GM19467 (cell line): ENCODE data around the gene GPAT2.
"Not testable (repeated sequence)": the region's sequence is repeated elsewhere in the genome, so short reads cannot be mapped to it uniquely, and the experiment has no call there.

Experiments used
- ATAC-seq: cut with Tn5 transposase; IDR thresholded peaks from one replicate; pipeline ENCODE4 v1.9.1; 2021; ENCODE audit warnings: mild to moderate bottlenecking, moderate library complexity; ENCODE audit not compliant: unreplicated experiment

GPAT2 gene

DNA sequence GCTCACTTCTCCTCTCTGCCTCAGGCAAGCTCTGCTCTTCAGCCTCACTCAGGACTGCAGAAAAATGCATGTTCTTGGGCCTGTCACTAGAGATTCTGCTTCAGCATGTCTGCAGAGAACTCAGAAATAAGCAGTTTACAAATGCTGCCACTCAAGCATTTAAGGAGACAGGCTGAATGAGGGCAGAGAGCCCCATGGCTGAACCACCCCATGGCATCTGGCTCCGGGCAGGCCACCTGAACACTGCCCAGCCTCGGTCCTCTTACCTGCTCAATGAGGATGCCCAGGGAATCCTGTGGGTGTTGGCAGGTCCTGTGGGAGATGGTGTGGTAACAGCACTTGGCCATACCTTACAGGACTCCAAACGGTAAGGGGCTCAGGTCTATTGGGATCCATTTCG, 31.2 kb upstream of the GPAT2 start:
- ATAC-seq: not testable (repeated sequence)

DNA sequence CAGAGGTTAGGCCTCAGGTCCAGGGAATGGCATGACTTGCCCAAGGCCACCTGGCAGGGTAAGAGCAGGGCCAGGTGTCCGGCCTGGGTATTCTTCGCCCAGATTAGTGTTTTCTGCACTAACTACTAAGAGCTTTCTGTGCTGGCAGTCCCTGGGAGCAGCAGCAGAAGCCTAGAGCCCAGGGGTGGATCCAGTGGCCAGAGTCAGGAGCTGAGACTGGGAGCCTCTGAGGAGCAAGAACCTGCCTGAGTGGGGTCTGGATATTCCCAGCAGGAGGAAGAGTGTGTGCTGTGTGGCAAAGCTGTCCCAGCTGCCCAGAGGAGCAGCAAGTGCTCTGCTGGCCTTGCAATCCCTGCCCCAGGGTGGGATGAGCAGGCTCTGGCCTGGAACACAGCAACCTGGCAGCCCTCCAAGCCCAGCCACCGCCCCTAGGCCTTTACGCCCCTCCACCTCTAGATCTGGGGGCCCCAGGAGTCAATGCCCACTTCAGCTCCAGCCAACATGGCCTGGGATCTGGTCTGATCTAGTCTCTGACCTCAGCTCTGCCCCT, 30.7 kb upstream of the GPAT2 start:
- ATAC-seq: no peak

DNA sequence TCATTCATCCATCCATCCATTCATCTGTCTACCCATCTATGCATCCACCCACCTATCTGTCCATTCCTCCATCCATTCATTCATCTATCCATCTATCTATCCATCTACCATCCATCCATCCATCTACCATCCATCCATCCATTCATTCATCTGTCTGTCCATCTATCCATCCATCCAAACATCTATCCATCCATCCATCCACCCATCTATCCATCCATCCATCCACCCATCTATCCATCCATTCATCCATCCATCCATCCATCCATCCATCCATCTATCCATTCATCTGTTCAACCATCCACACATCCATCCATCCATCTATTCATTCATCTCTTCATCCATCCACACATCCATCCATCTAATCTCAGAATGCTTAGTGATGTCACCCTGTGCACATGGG, 30.0 kb upstream of the GPAT2 start:
- not testable (repeated sequence) for ATAC-seq

DNA sequence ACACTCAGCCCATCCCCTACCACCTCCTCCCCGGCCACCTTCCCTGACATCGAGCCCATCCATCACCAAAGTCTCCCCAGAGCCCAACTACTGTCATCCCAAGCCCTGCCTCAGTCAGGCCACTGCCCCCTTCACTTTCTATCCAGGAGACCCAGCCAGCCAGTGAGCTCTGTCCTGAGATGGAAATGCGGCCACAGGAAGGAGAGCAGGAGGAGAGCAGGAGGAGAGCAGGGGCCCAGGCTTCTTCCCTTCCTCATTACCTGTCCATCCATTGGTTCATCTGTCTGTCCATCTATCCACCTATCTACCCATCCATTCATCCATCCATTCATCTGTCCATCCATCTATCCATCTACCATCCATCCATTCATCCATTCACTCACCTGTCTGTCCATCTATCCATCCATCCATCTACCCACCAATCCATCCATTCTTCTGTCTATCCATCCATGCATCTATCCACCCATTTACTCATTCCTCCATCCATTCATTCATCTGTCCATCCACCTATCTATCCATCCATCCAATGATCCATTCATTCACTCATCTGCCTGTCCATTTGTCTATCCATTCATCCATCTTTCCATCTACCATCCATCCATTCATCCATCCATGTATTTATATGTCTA, 29.4 kb upstream of the GPAT2 start:
- not testable (repeated sequence) for ATAC-seq

GRCh38 chr2:96063116-96063899, 28.6 kb upstream of the GPAT2 start:
- ATAC-seq: not testable (repeated sequence)

DNA sequence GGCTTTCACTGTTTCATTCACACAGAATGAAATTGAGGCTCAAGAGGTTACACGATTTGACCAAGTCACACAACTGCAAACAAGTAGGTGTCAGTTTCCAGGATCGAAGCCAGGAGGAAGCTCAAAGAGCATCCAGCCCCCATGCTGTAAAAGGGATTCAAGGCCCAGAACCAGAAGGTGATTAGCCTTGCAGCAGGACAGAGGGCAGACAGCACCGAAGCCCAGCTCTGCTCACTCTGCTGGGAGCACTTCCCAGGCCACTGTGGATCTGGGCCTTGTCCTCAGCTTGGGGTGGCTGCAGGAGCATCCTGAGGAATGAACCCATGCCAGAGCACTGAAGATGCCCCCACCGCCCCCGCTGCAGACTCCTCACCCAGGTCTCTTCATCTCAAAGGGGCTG, 27.8 kb upstream of the GPAT2 start:
- not testable (repeated sequence) for ATAC-seq

DNA sequence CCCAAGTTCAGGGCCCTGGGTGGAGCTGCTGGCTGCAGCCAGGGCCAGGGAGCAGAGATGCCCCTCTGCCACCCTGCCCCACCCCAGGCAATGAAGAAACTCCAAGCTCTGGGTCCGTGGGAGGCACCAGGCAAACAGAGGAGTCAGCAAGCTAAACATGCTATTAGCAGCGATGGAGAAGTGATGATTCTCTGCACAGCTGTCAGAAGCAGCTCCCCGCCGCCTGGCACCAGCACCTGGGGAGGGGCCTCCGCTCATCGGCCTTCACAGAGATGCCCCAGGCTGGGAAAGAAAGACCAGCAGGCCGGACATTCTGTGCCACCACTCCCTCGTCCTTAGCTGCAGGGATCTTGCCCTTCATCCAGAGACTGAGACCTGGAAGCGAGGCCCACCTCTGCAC, 27.2 kb upstream of the GPAT2 start:
- ATAC-seq: not testable (repeated sequence)

DNA sequence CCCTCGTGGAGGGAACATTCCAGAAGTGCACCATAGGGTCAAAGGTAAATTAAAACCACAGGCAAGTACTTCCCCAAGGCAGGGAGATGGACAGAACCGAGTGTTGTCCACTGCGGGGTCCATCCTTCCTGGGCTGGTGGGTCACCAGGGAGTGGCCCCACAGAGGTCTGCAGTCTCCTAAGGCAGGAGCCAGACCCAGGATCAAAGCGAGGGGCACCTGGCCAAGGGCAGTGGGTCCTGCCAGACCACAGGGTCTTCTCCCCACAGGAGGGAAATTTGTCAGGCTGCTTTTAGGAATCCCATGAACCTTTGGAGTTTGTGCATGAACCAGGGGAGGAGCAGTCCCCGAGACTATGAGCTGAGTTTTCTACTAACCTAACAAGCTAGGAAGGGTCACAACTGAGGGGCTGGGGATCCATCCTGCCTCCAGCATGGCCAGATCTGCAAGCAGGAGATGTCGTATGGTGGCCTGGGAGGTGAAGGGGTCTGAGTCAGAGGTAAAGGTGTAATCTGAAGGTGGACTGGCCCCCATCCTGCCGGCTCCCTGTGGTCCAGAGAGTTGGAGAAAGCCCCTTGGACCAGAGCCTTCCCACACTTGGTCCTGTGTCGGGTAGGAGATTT, 26.6 kb upstream of the GPAT2 start:
- not testable (repeated sequence) for ATAC-seq

DNA sequence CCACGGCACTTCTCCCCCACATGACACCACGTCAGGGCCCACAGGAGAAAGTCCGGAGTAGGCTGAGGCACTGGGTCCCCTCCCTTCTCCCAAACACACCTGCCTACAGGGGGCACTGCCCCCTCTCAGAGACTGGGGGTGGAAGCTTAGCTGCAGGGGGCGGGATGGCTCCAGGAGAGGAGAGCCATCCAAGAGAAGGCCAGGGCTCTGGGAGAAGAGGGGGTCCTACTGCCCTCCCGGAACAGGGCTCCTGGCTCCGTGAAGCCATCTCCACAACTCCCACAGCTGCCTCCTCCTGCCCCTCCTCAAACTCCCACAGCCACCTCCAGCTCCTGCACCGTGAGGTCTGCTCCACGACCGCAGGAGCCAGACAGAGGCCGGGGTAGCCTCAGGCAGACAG, 25.6 kb upstream of the GPAT2 start:
- ATAC-seq: not testable (repeated sequence)

- not testable (repeated sequence) for ATAC-seq
Observed at GRCh38 chr2:96059443-96059842, 24.7 kb upstream of the GPAT2 start.

DNA sequence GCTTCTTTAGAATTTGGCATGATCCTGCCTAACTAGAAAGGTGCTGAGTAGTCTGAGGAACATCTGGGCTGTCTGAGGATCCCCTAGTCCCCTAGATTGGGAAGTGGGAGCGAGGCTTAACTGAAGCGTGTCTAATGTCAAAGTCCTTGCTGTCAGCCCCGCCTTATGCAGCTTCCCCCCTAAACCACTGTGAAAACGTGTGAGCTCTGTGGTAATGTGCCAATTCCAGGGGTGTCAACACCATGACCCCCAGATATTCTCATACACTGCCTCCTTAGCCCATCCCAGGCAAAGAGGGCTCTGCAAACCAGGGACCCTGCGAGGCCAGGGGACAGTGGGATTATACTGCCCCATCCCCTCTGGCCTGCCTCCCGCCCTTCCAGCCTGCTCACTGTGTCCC, 21.1 kb upstream of the GPAT2 start:
- not testable (repeated sequence) for ATAC-seq

GRCh38 chr2:96054537-96054936, 19.8 kb upstream of the GPAT2 start:
- not testable (repeated sequence) for ATAC-seq

DNA sequence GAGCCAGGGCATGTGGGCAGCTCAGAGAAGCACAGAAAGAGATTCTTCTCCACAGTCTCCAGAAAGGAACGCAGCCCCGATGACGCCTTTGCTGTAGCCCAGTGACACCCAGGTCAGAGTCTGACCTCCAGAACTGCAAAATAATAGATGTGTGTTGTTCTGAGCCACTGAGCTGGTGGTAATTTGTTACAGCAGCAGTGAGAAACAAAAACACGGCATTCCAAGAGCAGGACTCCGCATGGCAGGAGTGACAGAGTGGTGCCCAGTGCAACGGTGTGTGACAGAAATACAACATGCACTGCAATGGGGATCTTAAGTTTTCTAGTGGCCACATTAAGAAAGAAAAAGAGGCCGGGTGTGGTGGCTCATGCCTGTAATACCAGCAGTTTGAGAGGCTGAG, 18.7 kb upstream of the GPAT2 start:
- ATAC-seq: not testable (repeated sequence)

GRCh38 chr2:96052632-96053031, 17.9 kb upstream of the GPAT2 start:
- not testable (repeated sequence) for ATAC-seq

DNA sequence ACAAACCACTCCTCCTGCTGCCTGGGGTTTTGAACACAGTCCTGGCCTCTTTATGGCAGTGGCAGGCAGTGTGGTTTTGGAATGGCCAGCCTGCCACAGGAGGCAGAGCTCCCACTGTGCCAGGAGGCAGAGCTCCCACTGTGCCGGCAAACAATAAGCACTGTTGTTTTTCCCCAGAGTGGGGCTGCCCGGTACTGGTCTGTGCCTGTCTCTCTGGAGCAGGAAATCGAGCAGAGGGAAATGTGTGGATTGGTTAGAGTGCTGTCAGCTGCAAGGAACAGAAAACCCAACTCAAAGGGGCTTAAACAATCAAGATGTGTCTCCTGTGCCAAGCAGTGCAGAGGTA, 15.2 kb upstream of the GPAT2 start:
- ATAC-seq: not testable (repeated sequence)

GRCh38 chr2:96049049-96049916, 14.6 kb upstream of the GPAT2 start:
- not testable (repeated sequence) for ATAC-seq

DNA sequence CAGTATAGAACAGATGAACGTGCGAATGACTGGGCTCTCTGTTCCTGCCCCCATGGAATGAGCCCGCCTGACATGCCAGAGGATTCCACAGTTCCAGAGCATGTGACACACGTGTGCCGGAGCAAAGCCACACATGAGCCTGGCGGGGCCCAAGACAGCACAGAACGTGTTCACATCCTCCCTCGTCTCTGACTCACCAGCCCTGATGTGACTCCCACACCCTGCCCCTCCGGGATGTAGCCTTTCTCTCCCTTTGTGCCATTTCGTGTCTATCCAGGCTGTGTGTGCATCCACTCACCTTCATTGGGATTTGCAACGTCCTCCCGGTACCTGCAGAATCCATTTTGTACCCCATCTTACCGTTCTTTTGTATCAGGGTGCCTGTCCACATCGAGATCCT, 838 bp upstream of the GPAT2 start:
- not testable (repeated sequence) for ATAC-seq

DNA sequence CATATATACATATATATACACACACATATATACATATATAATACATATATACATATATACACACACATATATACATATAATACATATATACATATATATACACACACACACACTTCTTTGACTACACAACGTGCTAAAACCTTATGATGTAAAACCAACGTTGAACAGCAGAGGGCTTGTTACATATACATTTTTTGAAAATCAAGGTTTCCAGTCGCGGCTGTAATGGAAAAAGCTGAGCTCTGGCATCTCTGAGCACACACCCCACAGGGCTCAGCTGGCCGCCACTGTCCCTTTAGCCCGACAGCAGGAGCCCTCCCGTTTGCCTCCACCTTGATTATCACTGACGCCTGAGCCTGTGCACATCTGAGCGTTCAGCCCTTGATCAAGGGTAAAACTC, 719 bp downstream of the GPAT2 start:
- ATAC-seq: not testable (repeated sequence)

- ATAC-seq: not testable (repeated sequence)
Observed at GRCh38 chr2:96027725-96028325, 6.9 kb downstream of the GPAT2 start.

- ATAC-seq: not testable (repeated sequence)
Observed at GRCh38 chr2:96025755-96026154, 9.0 kb downstream of the GPAT2 start.

DNA sequence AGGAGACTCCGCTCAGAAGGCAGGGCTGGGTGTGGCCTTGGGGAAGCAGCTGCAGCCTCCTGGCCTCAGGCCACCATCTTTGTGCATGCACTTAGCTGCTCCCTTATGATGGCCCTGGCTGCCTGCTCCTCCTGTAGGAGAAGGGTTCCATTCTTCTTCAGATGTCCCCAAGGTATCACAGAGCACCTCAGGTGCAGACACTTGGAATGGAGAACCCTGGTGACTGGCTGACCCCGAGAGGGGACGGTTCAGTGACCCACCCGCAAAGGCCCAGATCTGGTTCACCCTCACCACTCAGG, 9.6 kb downstream of the GPAT2 start:
- no peak for ATAC-seq
